SK-MEL-5 (cell line): ENCODE results near the gene COL1A2. TPM values are rescaled to one million over a fixed set of nuclear protein-coding genes. Genes with fewer than 3 reads are reported as not detected.

Experiments
- DNase-seq: peaks from one replicate; pipeline ENCODE4 v3.0.0-alpha.2; 2016; ENCODE audit warnings: low read depth, low spot score
- in situ Hi-C: cut with HindIII; loops from 2 replicates; pipeline ENCODE4 v1.10.0; 2016; ENCODE audit warnings: low sequenced_read_pairs, high pct_unique_total_duplicates, low pct_unique_long_range_greater_than_20kb
- total RNA-seq: library from RNA; depleted of rRNA; stranded (reverse); fragments of >200 nt; shearing (Covaris generic); gene quantifications from 2 replicates; pipeline ENCODE4 v1.2.3, GENCODE V29; 2014

The COL1A2 gene
- total RNA-seq, 1 experiment from 2014 or later, result 0.05 TPM

- DNase-seq, result no peak
- in situ Hi-C loops, result no loop called here
Observed at GRCh38 chr7:94400022-94400421, 5.3 kb downstream of the COL1A2 start.

- in situ Hi-C loops, result no loop called here
- DNase-seq, result no peak
Observed at GRCh38 chr7:94400643-94401427, 6.1 kb downstream of the COL1A2 start.

GRCh38 chr7:94401428-94401814, 6.7 kb downstream of the COL1A2 start:
- DNase-seq, result no peak
- in situ Hi-C loops, result no loop called here

- no peak for DNase-seq
- in situ Hi-C loops, result no loop called here
Observed at GRCh38 chr7:94403546-94403945, 8.9 kb downstream of the COL1A2 start.

- no peak for DNase-seq
- in situ Hi-C loops, result no loop called here
Observed at GRCh38 chr7:94405506-94405905, 10.8 kb downstream of the COL1A2 start.

- no peak for DNase-seq
- in situ Hi-C loops, result no loop called here
Observed at GRCh38 chr7:94406696-94407095, 12.0 kb downstream of the COL1A2 start.

GRCh38 chr7:94409200-94409948, 14.7 kb downstream of the COL1A2 start:
- in situ Hi-C loops, result no loop called here
- DNase-seq, result no peak

GRCh38 chr7:94410413-94411187, 15.9 kb downstream of the COL1A2 start:
- in situ Hi-C loops, result no loop called here
- DNase-seq, result no peak

- DNase-seq, result no peak
- in situ Hi-C loops, result no loop called here
Observed at GRCh38 chr7:94411188-94411466, 16.4 kb downstream of the COL1A2 start.

GRCh38 chr7:94412762-94413322, 18.1 kb downstream of the COL1A2 start:
- DNase-seq, result no peak
- in situ Hi-C loops, result no loop called here

- no peak for DNase-seq
- in situ Hi-C loops, result no loop called here
Observed at GRCh38 chr7:94414481-94414880, 19.8 kb downstream of the COL1A2 start.

GRCh38 chr7:94414980-94415379, 20.3 kb downstream of the COL1A2 start:
- in situ Hi-C loops, result no loop called here
- no peak for DNase-seq

- DNase-seq, result no peak
- in situ Hi-C loops, result no loop called here
Observed at GRCh38 chr7:94417306-94417705, 22.6 kb downstream of the COL1A2 start.

- in situ Hi-C loops, result no loop called here
- DNase-seq, result no peak
Observed at GRCh38 chr7:94417901-94418300, 23.2 kb downstream of the COL1A2 start.

GRCh38 chr7:94418851-94419250, 24.2 kb downstream of the COL1A2 start:
- no peak for DNase-seq
- in situ Hi-C loops, result no loop called here

- in situ Hi-C loops, result no loop called here
- DNase-seq, result no peak
Observed at GRCh38 chr7:94420328-94420727, 25.6 kb downstream of the COL1A2 start.

- in situ Hi-C loops, result no loop called here
Observed at GRCh38 chr7:94421681-94422080, 27.0 kb downstream of the COL1A2 start.

GRCh38 chr7:94422136-94422535, 27.4 kb downstream of the COL1A2 start:
- no peak for DNase-seq
- in situ Hi-C loops, result no loop called here

More at GRCh38 chr7:94421681-94422080, 27.0 kb downstream of the COL1A2 start:
- DNase-seq, result no peak
